ENCODE measurements around the gene IGSF6. TPM values are rescaled to one million over a fixed set of nuclear protein-coding genes. Genes with fewer than 3 reads are reported as not detected.

The IGSF6 gene
- total and polyA plus RNA-seq, 2 donors (not counting 1 experiment from before 2014, with no cell fraction given) = 0.33 to 1.3 TPM

DNA sequence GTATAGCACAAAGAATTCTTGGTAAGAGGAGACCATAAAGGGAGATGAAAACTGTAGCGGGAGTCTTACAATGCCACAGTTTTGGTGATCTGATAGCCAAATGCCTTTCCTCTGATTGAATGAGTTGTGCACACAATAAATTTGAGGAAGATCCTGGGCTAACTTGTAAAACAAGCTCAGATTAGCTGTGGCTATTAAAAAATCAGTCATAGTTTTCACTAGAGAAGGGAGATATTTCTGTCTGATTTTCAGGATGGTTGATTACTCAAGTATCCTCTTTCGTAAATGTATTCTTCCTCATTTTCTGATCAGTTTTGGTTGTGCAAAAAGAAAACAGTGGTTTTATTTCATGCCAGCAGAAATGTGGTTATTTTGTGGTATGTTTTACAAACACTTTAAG, 62.1 kb downstream of the IGSF6 start:
- intact Hi-C loops (cut with micrococcal nuclease) = no loop called here
- no peaks in the 10 kb centered on the region for H3K79me2 ChIP-seq (ENCODE audit: control insufficient read depth, insufficient read depth, low read length)
- ATAC-seq (ENCODE audit: low read depth) (no peak), DNase-seq (no peak)
- TF ChIP-seq, protein P1, sequence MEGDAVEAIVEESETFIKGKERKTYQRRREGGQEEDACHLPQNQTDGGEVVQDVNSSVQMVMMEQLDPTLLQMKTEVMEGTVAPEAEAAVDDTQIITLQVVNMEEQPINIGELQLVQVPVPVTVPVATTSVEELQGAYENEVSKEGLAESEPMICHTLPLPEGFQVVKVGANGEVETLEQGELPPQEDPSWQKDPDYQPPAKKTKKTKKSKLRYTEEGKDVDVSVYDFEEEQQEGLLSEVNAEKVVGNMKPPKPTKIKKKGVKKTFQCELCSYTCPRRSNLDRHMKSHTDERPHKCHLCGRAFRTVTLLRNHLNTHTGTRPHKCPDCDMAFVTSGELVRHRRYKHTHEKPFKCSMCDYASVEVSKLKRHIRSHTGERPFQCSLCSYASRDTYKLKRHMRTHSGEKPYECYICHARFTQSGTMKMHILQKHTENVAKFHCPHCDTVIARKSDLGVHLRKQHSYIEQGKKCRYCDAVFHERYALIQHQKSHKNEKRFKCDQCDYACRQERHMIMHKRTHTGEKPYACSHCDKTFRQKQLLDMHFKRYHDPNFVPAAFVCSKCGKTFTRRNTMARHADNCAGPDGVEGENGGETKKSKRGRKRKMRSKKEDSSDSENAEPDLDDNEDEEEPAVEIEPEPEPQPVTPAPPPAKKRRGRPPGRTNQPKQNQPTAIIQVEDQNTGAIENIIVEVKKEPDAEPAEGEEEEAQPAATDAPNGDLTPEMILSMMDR (IDR thresholded peaks at IDR 0.05) = no peak
- no peak for TF ChIP-seq EZH2 (IDR thresholded peaks at IDR 0.05; ENCODE audit: borderline replicate concordance, insufficient read depth, low read depth, low read length, poor library complexity, severe bottlenecking)
- H3K4me2 ChIP-seq (replicated peaks; ENCODE audit: low read depth, low read length, poor library complexity, severe bottlenecking) = peak overlapping the region; percentile 39
- no peaks in the 10 kb centered on the region for H3K36me3 ChIP-seq (replicated peaks in 1 of 2; ENCODE audit: control extremely low read depth in 1 of 2, control insufficient read depth in 1 of 2, extremely low read depth in 1 of 2, insufficient read depth in 2 of 2, low read length in 1 of 2)
- Mint-ChIP-seq H3K4me1 (peaks cover 14% of the 10 kb centered on the region), H3K27me3 (peaks cover 4% of the 10 kb centered on the region), H3K4me3 (no peak overlapping the region), H3K27ac (peak overlapping the region; percentile 63), H3K9me3 (ENCODE audit: insufficient read depth) (no peaks in the 10 kb centered on the region)
- ChIA-PET CTCF (interaction anchor here (0.8 to 3.1 kb wide), 5 partner anchors 11 to 68 kb away, joined by 3 to 15 read pairs (median 4); no protein-coding TSS in a partner anchor), POLR2A (no interaction called here)
- 80% methylated on average over 1 of the region's 2 CpGs for WGBS (ENCODE audit: insufficient coverage)
- H3K27me3 ChIP-seq (replicated peaks in 1 of 4; ENCODE audit: control extremely low read depth in 1 of 4, control insufficient read depth in 3 of 4, insufficient read depth in 4 of 4, low read length in 3 of 4) = no peaks in the 10 kb centered on the region
- H3K27ac ChIP-seq (ENCODE audit: low read length in 2 of 2) = no peak overlapping the region
- peak overlapping the region in 1 of 5 experiments; percentile 11 for H3K4me3 ChIP-seq (ENCODE audit: control extremely low read depth in 1 of 5, extremely low read depth in 1 of 5, insufficient read depth in 1 of 5, low read depth in 2 of 5, low read length in 4 of 5)
- peaks cover 5 to 8% of the 10 kb centered on the region in 2 donors for H3K4me1 ChIP-seq (ENCODE audit: control insufficient read depth in 2 of 2, insufficient read depth in 2 of 2, low read length in 2 of 2)
- H2AFZ ChIP-seq (ENCODE audit: insufficient read depth, low read depth, low read length, poor library complexity, severe bottlenecking) = no peak overlapping the region
- H4K20me1 ChIP-seq (ENCODE audit: control insufficient read depth, insufficient read depth, low read length, poor library complexity, severe bottlenecking) = no peaks in the 10 kb centered on the region
- H3K9me3 ChIP-seq (ENCODE audit: control extremely low read depth in 1 of 3, control insufficient read depth in 2 of 3, insufficient read depth in 1 of 3, low read length in 2 of 3) = no peaks in the 10 kb centered on the region
- no peak overlapping the region for H3K9ac ChIP-seq (ENCODE audit: low read length)

DNA sequence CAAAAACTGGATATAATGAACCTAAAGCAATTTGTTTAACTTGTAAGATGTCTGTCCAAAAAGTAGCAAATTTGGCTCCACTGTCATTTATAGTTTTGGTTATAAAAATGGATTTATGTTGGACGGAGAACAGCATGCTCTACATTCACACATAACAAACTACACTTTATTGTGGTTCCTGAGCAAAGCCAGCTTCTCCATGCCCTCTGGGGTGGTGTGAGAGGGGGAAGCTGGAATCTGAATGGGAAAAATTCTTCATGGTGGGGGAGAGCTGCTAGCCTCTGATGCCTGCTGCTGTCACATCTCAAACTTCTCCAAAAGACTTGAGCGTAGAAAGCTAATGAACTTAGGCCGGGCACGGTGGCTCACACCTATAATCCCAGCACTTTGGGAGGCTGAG, 62.9 kb downstream of the IGSF6 start:
- no peak for ATAC-seq (ENCODE audit: low read depth)
- Mint-ChIP-seq H3K4me1 (peaks cover 14% of the 10 kb centered on the region), H3K4me3 (no peak overlapping the region), H3K27ac (no peak overlapping the region), H3K27me3 (peaks cover 4% of the 10 kb centered on the region), H3K9me3 (ENCODE audit: insufficient read depth) (no peaks in the 10 kb centered on the region)
- no CpG with 5 or more reads among the region's 4 CpGs for WGBS (ENCODE audit: insufficient coverage)
- no peak overlapping the region for H3K4me2 ChIP-seq (replicated peaks; ENCODE audit: low read depth, low read length, poor library complexity, severe bottlenecking)
- no peak overlapping the region for H2AFZ ChIP-seq (ENCODE audit: insufficient read depth, low read depth, low read length, poor library complexity, severe bottlenecking)
- DNase-seq = no peak
- no peaks in the 10 kb centered on the region for H3K9me3 ChIP-seq (ENCODE audit: control extremely low read depth in 1 of 3, control insufficient read depth in 2 of 3, insufficient read depth in 1 of 3, low read length in 2 of 3)
- ChIA-PET POLR2A (no interaction called here), CTCF (interaction anchor here (0.8 to 3.1 kb wide), 5 partner anchors 12 to 69 kb away, joined by 3 to 15 read pairs (median 4); no protein-coding TSS in a partner anchor)
- no peaks in the 10 kb centered on the region for H3K27me3 ChIP-seq (replicated peaks in 1 of 4; ENCODE audit: control extremely low read depth in 1 of 4, control insufficient read depth in 3 of 4, insufficient read depth in 4 of 4, low read length in 3 of 4)
- no peaks in the 10 kb centered on the region for H3K36me3 ChIP-seq (replicated peaks in 1 of 2; ENCODE audit: control extremely low read depth in 1 of 2, control insufficient read depth in 1 of 2, extremely low read depth in 1 of 2, insufficient read depth in 2 of 2, low read length in 1 of 2)
- no peak for TF ChIP-seq EZH2 (IDR thresholded peaks at IDR 0.05; ENCODE audit: borderline replicate concordance, insufficient read depth, low read depth, low read length, poor library complexity, severe bottlenecking)
- TF ChIP-seq, protein P1 (IDR thresholded peaks at IDR 0.05) = no peak
- intact Hi-C loops (cut with micrococcal nuclease) = no loop called here
- H3K9ac ChIP-seq (ENCODE audit: low read length) = no peak overlapping the region
- no peak overlapping the region for H3K4me3 ChIP-seq (ENCODE audit: control extremely low read depth in 1 of 5, extremely low read depth in 1 of 5, insufficient read depth in 1 of 5, low read depth in 2 of 5, low read length in 4 of 5)
- no peaks in the 10 kb centered on the region for H3K79me2 ChIP-seq (ENCODE audit: control insufficient read depth, insufficient read depth, low read length)
- peaks cover 5 to 8% of the 10 kb centered on the region in 2 donors for H3K4me1 ChIP-seq (ENCODE audit: control insufficient read depth in 2 of 2, insufficient read depth in 2 of 2, low read length in 2 of 2)
- no peak overlapping the region for H3K27ac ChIP-seq (ENCODE audit: low read length in 2 of 2)
- no peaks in the 10 kb centered on the region for H4K20me1 ChIP-seq (ENCODE audit: control insufficient read depth, insufficient read depth, low read length, poor library complexity, severe bottlenecking)

Small RNA genes lying within 50 kb of the gene (small RNA-seq; reads per million reads assigned to genes)
- 0.57 reads per million for gene RNU6-1005P (ENCODE audit: insufficient read length, low read depth, low replicate concordance)
- gene RNU6-196P (ENCODE audit: insufficient read length, low read depth, low replicate concordance) = not detected

Other genes with a start within 250 kb of the IGSF6 start
- 57.3 and 57.7 TPM in 2 replicates for gene METTL9, start 53.0 kb downstream of the IGSF6 start, total RNA-seq
- gene METTL9, start 53.0 kb downstream of the IGSF6 start, polyA plus RNA-seq = 34.0 and 43.6 TPM in 2 replicates
- 0.07 and 0.39 TPM in 2 replicates for gene OTOA, start 11.4 kb upstream of the IGSF6 start, total RNA-seq
- 0.06 TPM in 1 of 2 replicates, not detected in the other for gene OTOA, start 11.4 kb upstream of the IGSF6 start, polyA plus RNA-seq
- 650 and 755 TPM in 2 replicates for gene NPIPB4, start 205.1 kb upstream of the IGSF6 start, total RNA-seq
- gene NPIPB4, start 205.1 kb upstream of the IGSF6 start, polyA plus RNA-seq = 72.0 and 182 TPM in 2 replicates

Data from B cell (primary cell).